ENCODE measurements around the gene HSPB2. TPM values are rescaled to one million over a fixed set of nuclear protein-coding genes. Genes with fewer than 3 reads are reported as not detected.

Gene HSPB2
- polyA plus RNA-seq, 1 experiment, result 0.41 TPM

GRCh38 chr11:111917312-111917711, 4.8 kb downstream of the HSPB2 start:
- no peak for DNase-seq (ENCODE audit: low read depth, low spot score)
- TF ChIP-seq, protein P1, sequence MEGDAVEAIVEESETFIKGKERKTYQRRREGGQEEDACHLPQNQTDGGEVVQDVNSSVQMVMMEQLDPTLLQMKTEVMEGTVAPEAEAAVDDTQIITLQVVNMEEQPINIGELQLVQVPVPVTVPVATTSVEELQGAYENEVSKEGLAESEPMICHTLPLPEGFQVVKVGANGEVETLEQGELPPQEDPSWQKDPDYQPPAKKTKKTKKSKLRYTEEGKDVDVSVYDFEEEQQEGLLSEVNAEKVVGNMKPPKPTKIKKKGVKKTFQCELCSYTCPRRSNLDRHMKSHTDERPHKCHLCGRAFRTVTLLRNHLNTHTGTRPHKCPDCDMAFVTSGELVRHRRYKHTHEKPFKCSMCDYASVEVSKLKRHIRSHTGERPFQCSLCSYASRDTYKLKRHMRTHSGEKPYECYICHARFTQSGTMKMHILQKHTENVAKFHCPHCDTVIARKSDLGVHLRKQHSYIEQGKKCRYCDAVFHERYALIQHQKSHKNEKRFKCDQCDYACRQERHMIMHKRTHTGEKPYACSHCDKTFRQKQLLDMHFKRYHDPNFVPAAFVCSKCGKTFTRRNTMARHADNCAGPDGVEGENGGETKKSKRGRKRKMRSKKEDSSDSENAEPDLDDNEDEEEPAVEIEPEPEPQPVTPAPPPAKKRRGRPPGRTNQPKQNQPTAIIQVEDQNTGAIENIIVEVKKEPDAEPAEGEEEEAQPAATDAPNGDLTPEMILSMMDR (IDR thresholded peaks at IDR 0.05; ENCODE audit: low read depth, low read length), result no peak
- no peak overlapping the region for H3K4me3 ChIP-seq (ENCODE audit: low read depth, low read length)
- H3K27me3 ChIP-seq (ENCODE audit: control insufficient read depth, insufficient read depth, low read length), result no peaks in the 10 kb centered on the region
- ChIA-PET CTCF (interaction anchor here (1.0 kb wide), 1 partner anchor 9 kb away, joined by 3 read pairs; no protein-coding TSS in a partner anchor), POLR2A (interaction anchor here (0.6 kb wide), 1 partner anchor 21 kb away, joined by 5 read pairs; no protein-coding TSS in a partner anchor)
- no peak overlapping the region for H3K27ac ChIP-seq (ENCODE audit: low read depth, low read length)
- no peaks in the 10 kb centered on the region; the same call in 1 of the 2 replicates for H3K9me3 ChIP-seq (ENCODE audit: control insufficient read depth, insufficient read depth, low read length)

DNA sequence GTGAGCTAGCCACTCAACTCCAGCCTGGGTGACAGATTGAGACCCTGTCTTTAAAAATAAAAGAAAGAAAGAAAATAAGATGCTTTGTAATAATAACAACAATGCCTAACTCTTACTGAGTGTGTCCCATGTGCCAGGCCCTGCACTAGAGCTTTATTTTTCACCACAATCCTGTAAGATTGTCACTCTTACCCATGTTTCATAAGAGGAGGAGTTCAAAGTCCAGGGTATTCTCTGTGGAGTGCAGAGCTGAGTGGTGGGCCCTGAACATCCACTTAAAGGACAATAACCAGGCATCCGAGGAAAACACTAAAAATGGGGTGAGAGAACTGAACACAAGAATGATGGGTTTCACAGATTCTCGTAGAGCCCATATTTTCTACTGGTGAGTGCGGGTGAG, 5.3 kb downstream of the HSPB2 start:
- ChIA-PET CTCF (interaction anchor here (1.0 kb wide), 1 partner anchor 9 kb away, joined by 3 read pairs; no protein-coding TSS in a partner anchor), POLR2A (interaction anchor here (0.6 kb wide), 1 partner anchor 21 kb away, joined by 5 read pairs; no protein-coding TSS in a partner anchor)
- H3K4me3 ChIP-seq (ENCODE audit: low read depth, low read length), result no peak overlapping the region
- H3K9me3 ChIP-seq (ENCODE audit: control insufficient read depth, insufficient read depth, low read length), result no peaks in the 10 kb centered on the region; the same call in 1 of the 2 replicates
- TF ChIP-seq, protein P1 (IDR thresholded peaks at IDR 0.05; ENCODE audit: low read depth, low read length), result no peak
- no peak for DNase-seq (ENCODE audit: low read depth, low spot score)
- H3K27me3 ChIP-seq (ENCODE audit: control insufficient read depth, insufficient read depth, low read length), result no peaks in the 10 kb centered on the region
- no peak overlapping the region for H3K27ac ChIP-seq (ENCODE audit: low read depth, low read length)

GRCh38 chr11:111918390-111919256, 6.1 kb downstream of the HSPB2 start, which contains the start of gene C11orf52:
TSS of gene C11orf52 (plus strand) at chr11:111918913. CDS start at chr11:111918973, 60 bp downstream.
- Histone ChIP-seq H3K27ac (ENCODE audit: low read depth, low read length) (no peak within 1 kb of the TSS), H3K27me3 (ENCODE audit: control insufficient read depth, insufficient read depth, low read length) (no peaks in the 10 kb centered on the region), H3K4me3 (ENCODE audit: low read depth, low read length) (no peak within 1 kb of the TSS), H3K9me3 (ENCODE audit: control insufficient read depth, insufficient read depth, low read length) (no peaks in the 10 kb centered on the region; the same call in 1 of the 2 replicates)
- POLR2A ChIA-PET, result no interaction called here
- CTCF ChIA-PET, result interaction anchor here (1.2 kb wide), 2 partner anchors 48 to 78 kb away, joined by 3 to 4 read pairs; no protein-coding TSS in a partner anchor
- TF ChIP-seq, protein P1 (IDR thresholded peaks at IDR 0.05; ENCODE audit: low read depth, low read length), result no peak
- DNase-seq (ENCODE audit: low read depth, low spot score), result no peak

DNA sequence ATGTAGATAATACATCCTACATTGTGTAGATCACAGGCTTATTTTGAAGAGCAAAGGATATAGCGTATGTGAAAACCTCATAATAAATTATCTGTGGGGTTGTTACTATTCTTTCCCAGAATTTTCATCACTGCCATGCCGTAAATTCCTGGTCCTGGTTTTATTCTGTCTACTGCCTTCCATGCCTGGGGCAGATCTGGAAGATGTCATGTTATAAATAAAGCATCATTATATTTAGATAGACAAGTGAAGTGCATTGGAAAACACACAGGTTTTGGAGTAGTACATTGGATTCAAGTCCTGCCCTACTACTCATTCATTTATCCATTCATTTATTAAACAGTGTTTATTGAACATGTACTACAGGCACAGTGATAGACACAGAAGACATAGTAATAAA, 8.4 kb downstream of the HSPB2 start:
- Histone ChIP-seq H3K27ac (ENCODE audit: low read depth, low read length) (no peak overlapping the region), H3K9me3 (ENCODE audit: control insufficient read depth, insufficient read depth, low read length) (no peaks in the 10 kb centered on the region; the same call in 1 of the 2 replicates), H3K27me3 (ENCODE audit: control insufficient read depth, insufficient read depth, low read length) (no peaks in the 10 kb centered on the region), H3K4me3 (ENCODE audit: low read depth, low read length) (no peak overlapping the region)
- CTCF ChIA-PET, result interaction anchor here (0.9 kb wide), 1 partner anchor 10 kb away, joined by 3 read pairs; no protein-coding TSS in a partner anchor
- TF ChIP-seq, protein P1 (IDR thresholded peaks at IDR 0.05; ENCODE audit: low read depth, low read length), result no peak
- POLR2A ChIA-PET, result no interaction called here
- no peak for DNase-seq (ENCODE audit: low read depth, low spot score)
